ENCODE data around the gene GNAQ.

Gene GNAQ

DNA sequence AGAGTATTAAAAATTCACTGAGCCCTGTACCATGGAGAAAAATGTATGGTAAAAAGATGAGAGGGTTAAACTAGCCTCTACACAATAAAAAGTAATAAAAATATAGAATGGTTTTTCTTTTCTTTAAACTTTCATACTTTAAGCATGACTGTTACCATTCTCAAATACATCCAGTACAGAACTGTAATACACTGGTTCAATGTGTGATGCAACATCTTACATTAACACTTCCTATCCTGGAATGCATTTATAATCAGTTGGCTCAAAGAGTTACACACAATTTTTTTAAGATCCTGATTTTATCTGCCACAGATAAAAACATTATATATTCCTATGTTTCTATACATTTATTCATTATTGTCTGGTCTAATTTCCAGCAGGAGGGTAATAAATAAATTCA, 4.7 kb downstream of the GNAQ start:
- no peak for TF ChIP-seq CTCF (IDR thresholded peaks at IDR 0.05; ENCODE audit: low read length, missing control alignments)
- H3K4me3 ChIP-seq (replicated peaks; ENCODE audit: low read depth, low read length): no peak overlapping the region
- peak; percentile 52 for DNase-seq (ENCODE audit: low read depth)

- no peak for TF ChIP-seq CTCF (IDR thresholded peaks at IDR 0.05; ENCODE audit: low read length, missing control alignments)
- DNase-seq (ENCODE audit: low read depth): no peak
- no peak overlapping the region for H3K4me3 ChIP-seq (replicated peaks; ENCODE audit: low read depth, low read length)
These were observed 5.2 kb downstream of the GNAQ start for GRCh38 chr9:78026416-78026815.

GRCh38 chr9:78025186-78025585, 6.4 kb downstream of the GNAQ start:
- no peak for DNase-seq (ENCODE audit: low read depth)
- TF ChIP-seq CTCF (IDR thresholded peaks at IDR 0.05; ENCODE audit: low read length, missing control alignments): no peak
- no peak overlapping the region for H3K4me3 ChIP-seq (replicated peaks; ENCODE audit: low read depth, low read length)

GRCh38 chr9:78023003-78023741, 8.4 kb downstream of the GNAQ start:
- peak; percentile 85 for DNase-seq (ENCODE audit: low read depth)
- H3K4me3 ChIP-seq (replicated peaks; ENCODE audit: low read depth, low read length): peak overlapping the region; percentile 10
- no peak for TF ChIP-seq CTCF (IDR thresholded peaks at IDR 0.05; ENCODE audit: low read length, missing control alignments)

- DNase-seq (ENCODE audit: low read depth): no peak
- no peak overlapping the region for H3K4me3 ChIP-seq (replicated peaks; ENCODE audit: low read depth, low read length)
- peak; percentile 25 for TF ChIP-seq CTCF (IDR thresholded peaks at IDR 0.05; ENCODE audit: low read length, missing control alignments)
These were observed 9.9 kb downstream of the GNAQ start for GRCh38 chr9:78021697-78022096.

- TF ChIP-seq CTCF (IDR thresholded peaks at IDR 0.05; ENCODE audit: low read length, missing control alignments): no peak
- H3K4me3 ChIP-seq (replicated peaks; ENCODE audit: low read depth, low read length): no peak overlapping the region
- DNase-seq (ENCODE audit: low read depth): no peak
These were observed 14.4 kb downstream of the GNAQ start for GRCh38 chr9:78017190-78017693.

DNA sequence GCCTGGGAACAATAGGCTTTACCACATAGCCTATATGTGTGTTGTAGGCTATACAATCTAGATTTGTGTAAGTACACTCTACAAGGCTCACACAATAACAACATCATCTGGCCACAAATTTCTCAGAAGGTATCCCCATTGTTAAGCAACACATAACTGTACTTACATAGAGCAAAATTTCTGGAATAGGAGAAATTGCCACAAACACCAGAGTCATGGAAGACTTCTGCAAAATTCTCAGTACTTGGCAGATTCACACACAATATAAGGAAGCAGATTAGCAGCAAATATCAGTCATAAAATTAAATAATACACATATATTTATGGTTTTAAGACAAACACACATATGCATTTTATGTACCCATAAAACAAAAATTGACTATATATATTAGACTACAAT, 16.4 kb downstream of the GNAQ start:
- TF ChIP-seq CTCF (IDR thresholded peaks at IDR 0.05; ENCODE audit: low read length, missing control alignments): no peak
- H3K4me3 ChIP-seq (replicated peaks; ENCODE audit: low read depth, low read length): no peak overlapping the region
- DNase-seq (ENCODE audit: low read depth): no peak
